Stimulated activated effector memory CD8-positive, alpha-beta T cell treated with anti-CD3 and anti-CD28 coated beads, Interleukin-12 subunit alpha, Interleukin-12 subunit beta, amount 100 ng/mL, for 72 hours (primary cell): ENCODE results near the gene ANKRD50.

ENCODE experiments used
- ATAC-seq: fragments of 150-1000 bp; cut with Tn5 transposase; 2 replicates; pipeline ENCODE4 v1.10.0; 2021
- DNase-seq, 2 donors: peaks; one replicate each; pipeline ENCODE4 v3.0.0; 2021 to 2022; ENCODE audit warnings: low spot score in 2 of 2
- H3K27ac Mint-ChIP-seq: one replicate; pipeline ENCODE4 v1.8.0; 2022; ENCODE audit warnings: mild to moderate bottlenecking, mixed read lengths
- H3K36me3 Mint-ChIP-seq: one replicate; pipeline ENCODE4 v1.8.0; 2022; ENCODE audit warnings: mild to moderate bottlenecking, mixed read lengths
- H3K4me1 Mint-ChIP-seq: one replicate; pipeline ENCODE4 v1.8.0; 2022; ENCODE audit warnings: mixed read lengths
- H3K4me3 Mint-ChIP-seq: one replicate; pipeline ENCODE4 v1.8.0; 2022; ENCODE audit warnings: mild to moderate bottlenecking, mixed read lengths
- H3K9me3 Mint-ChIP-seq: one replicate; pipeline ENCODE4 v1.8.0; 2022; ENCODE audit warnings: mixed read lengths

Gene ANKRD50

GRCh38 chr4:124717101-124717500 lies 4.6 kb upstream of the ANKRD50 start:
- H3K4me1 Mint-ChIP-seq = peaks cover 5% of the 10 kb centered on the region
- DNase-seq (no peak), ATAC-seq (peak; percentile 44)
- H3K27ac Mint-ChIP-seq = no peak overlapping the region
- no peak overlapping the region for H3K4me3 Mint-ChIP-seq
- no peaks in the 10 kb centered on the region for H3K9me3 Mint-ChIP-seq
- peaks cover 5% of the 10 kb centered on the region for H3K36me3 Mint-ChIP-seq

GRCh38 chr4:124713185-124713592 lies 657 bp upstream of the ANKRD50 start:
- ATAC-seq = peak; percentile 35
- Mint-ChIP-seq H3K4me3 (no peak overlapping the region), H3K27ac (no peak overlapping the region), H3K9me3 (no peaks in the 10 kb centered on the region), H3K36me3 (peaks cover 5% of the 10 kb centered on the region), H3K4me1 (peaks cover 5% of the 10 kb centered on the region)
- no peak for DNase-seq

GRCh38 chr4:124711471-124712371 lies 811 bp downstream of the ANKRD50 start:
- Mint-ChIP-seq H3K4me1 (peaks cover 5% of the 10 kb centered on the region), H3K4me3 (no peak overlapping the region), H3K36me3 (peaks cover 5% of the 10 kb centered on the region), H3K27ac (no peak overlapping the region), H3K9me3 (no peaks in the 10 kb centered on the region)
- DNase-seq (peak in 1 of 2 donors; percentile 48), ATAC-seq (peak; percentile 43)

- Mint-ChIP-seq H3K9me3 (no peaks in the 10 kb centered on the region), H3K36me3 (peaks cover 5% of the 10 kb centered on the region), H3K4me1 (peaks cover 5% of the 10 kb centered on the region), H3K27ac (no peak overlapping the region), H3K4me3 (no peak overlapping the region)
- DNase-seq (no peak), ATAC-seq (no peak)
These were observed 1.6 kb downstream of the ANKRD50 start for GRCh38 chr4:124710911-124711310.

- no peak overlapping the region for H3K4me3 Mint-ChIP-seq
- ATAC-seq = no peak
These were observed 2.4 kb downstream of the ANKRD50 start for GRCh38 chr4:124710015-124710741.

GRCh38 chr4:124708517-124709300 lies 3.8 kb downstream of the ANKRD50 start:
- Mint-ChIP-seq H3K4me3 (no peak overlapping the region), H3K9me3 (no peaks in the 10 kb centered on the region)

More at GRCh38 chr4:124710015-124710741, 2.4 kb downstream of the ANKRD50 start:
- no peaks in the 10 kb centered on the region for H3K9me3 Mint-ChIP-seq
- peaks cover 5% of the 10 kb centered on the region for H3K4me1 Mint-ChIP-seq
- DNase-seq = no peak
- H3K36me3 Mint-ChIP-seq = peaks cover 5% of the 10 kb centered on the region
- no peak overlapping the region for H3K27ac Mint-ChIP-seq

GRCh38 chr4:124705393-124705792 lies 7.1 kb downstream of the ANKRD50 start:
- Mint-ChIP-seq H3K4me1 (no peaks in the 10 kb centered on the region), H3K36me3 (no peaks in the 10 kb centered on the region), H3K4me3 (no peak overlapping the region), H3K9me3 (no peaks in the 10 kb centered on the region), H3K27ac (no peak overlapping the region)
- no peak for DNase-seq
- ATAC-seq = no peak

More at GRCh38 chr4:124708517-124709300, 3.8 kb downstream of the ANKRD50 start:
- H3K27ac Mint-ChIP-seq = no peak overlapping the region
- H3K36me3 Mint-ChIP-seq = peaks cover 5% of the 10 kb centered on the region
- DNase-seq (no peak), ATAC-seq (no peak)
- peaks cover 5% of the 10 kb centered on the region for H3K4me1 Mint-ChIP-seq

GRCh38 chr4:124703154-124703553 lies 9.4 kb downstream of the ANKRD50 start:
- no peak for ATAC-seq
- Mint-ChIP-seq H3K36me3 (no peaks in the 10 kb centered on the region), H3K4me3 (no peak overlapping the region), H3K9me3 (no peaks in the 10 kb centered on the region), H3K27ac (no peak overlapping the region), H3K4me1 (no peaks in the 10 kb centered on the region)
- no peak for DNase-seq

- Mint-ChIP-seq H3K27ac (no peak overlapping the region), H3K4me3 (no peak overlapping the region), H3K4me1 (no peaks in the 10 kb centered on the region), H3K9me3 (peaks cover 7% of the 10 kb centered on the region), H3K36me3 (no peaks in the 10 kb centered on the region)
- ATAC-seq = no peak
- DNase-seq = no peak
These were observed 15.1 kb downstream of the ANKRD50 start for GRCh38 chr4:124697441-124697840.

- no peak overlapping the region for H3K27ac Mint-ChIP-seq
These were observed 16.4 kb downstream of the ANKRD50 start for GRCh38 chr4:124696182-124696581.

GRCh38 chr4:124694946-124695598 lies 17.5 kb downstream of the ANKRD50 start:
- DNase-seq (no peak), ATAC-seq (no peak)
- no peak overlapping the region for H3K4me3 Mint-ChIP-seq
- peaks cover 7% of the 10 kb centered on the region for H3K9me3 Mint-ChIP-seq
- no peak overlapping the region for H3K27ac Mint-ChIP-seq
- no peaks in the 10 kb centered on the region for H3K4me1 Mint-ChIP-seq
- H3K36me3 Mint-ChIP-seq = no peaks in the 10 kb centered on the region

More at GRCh38 chr4:124696182-124696581, 16.4 kb downstream of the ANKRD50 start:
- no peak overlapping the region for H3K4me3 Mint-ChIP-seq
- ATAC-seq (no peak), DNase-seq (no peak)
- H3K36me3 Mint-ChIP-seq = no peaks in the 10 kb centered on the region
- peaks cover 7% of the 10 kb centered on the region for H3K9me3 Mint-ChIP-seq
- no peaks in the 10 kb centered on the region for H3K4me1 Mint-ChIP-seq

- Mint-ChIP-seq H3K4me1 (no peaks in the 10 kb centered on the region), H3K36me3 (no peaks in the 10 kb centered on the region), H3K9me3 (peaks cover 7% of the 10 kb centered on the region), H3K4me3 (no peak overlapping the region), H3K27ac (no peak overlapping the region)
- no peak for DNase-seq
- no peak for ATAC-seq
These were observed 18.2 kb downstream of the ANKRD50 start for GRCh38 chr4:124694306-124694705.

- Mint-ChIP-seq H3K4me1 (no peaks in the 10 kb centered on the region), H3K27ac (no peak overlapping the region), H3K4me3 (no peak overlapping the region), H3K36me3 (no peaks in the 10 kb centered on the region), H3K9me3 (peaks cover 2% of the 10 kb centered on the region)
- ATAC-seq (no peak), DNase-seq (no peak)
These were observed 20.7 kb downstream of the ANKRD50 start for GRCh38 chr4:124691801-124692200.

GRCh38 chr4:124686279-124686678 lies 26.3 kb downstream of the ANKRD50 start:
- ATAC-seq (no peak), DNase-seq (no peak)
- Mint-ChIP-seq H3K9me3 (no peaks in the 10 kb centered on the region), H3K27ac (no peak overlapping the region), H3K4me1 (no peaks in the 10 kb centered on the region), H3K4me3 (no peak overlapping the region), H3K36me3 (no peaks in the 10 kb centered on the region)

- no peaks in the 10 kb centered on the region for H3K9me3 Mint-ChIP-seq
- ATAC-seq = no peak
- DNase-seq = no peak
These were observed 26.7 kb downstream of the ANKRD50 start for GRCh38 chr4:124685851-124686250.

More at GRCh38 chr4:124685851-124686250, 26.7 kb downstream of the ANKRD50 start:
- Mint-ChIP-seq H3K4me1 (no peaks in the 10 kb centered on the region), H3K36me3 (no peaks in the 10 kb centered on the region), H3K4me3 (no peak overlapping the region), H3K27ac (no peak overlapping the region)
